Measurements from ENCODE around the gene GCNT3.

Gene GCNT3

GRCh38 chr15:59611276-59612260 lies at the start of gene GCNT3:
GCNT3 (plus strand) TSS chr15:59611783; CDS start chr15:59618239, 6,456 bp downstream.
- no peaks in the 10 kb centered on the region for H3K4me1 ChIP-seq (ENCODE audit: control insufficient read depth, insufficient read depth, low read length)
- no peak for TF ChIP-seq GLI2 (tag by site-specific recombination; IDR thresholded peaks at IDR 0.05; ENCODE audit: borderline replicate concordance, low read depth)
- TF ChIP-seq PRDM1 (tag by site-specific recombination; IDR thresholded peaks at IDR 0.05): 0 out of 2 replicates have a peak, but pooled peaks have one; percentile 19
- no peak for TF ChIP-seq OVOL3 (tag by site-specific recombination; IDR thresholded peaks at IDR 0.05)
- TF ChIP-seq WT1 (tag by site-specific recombination; IDR thresholded peaks at IDR 0.05): no peak
- no peak for TF ChIP-seq ZFP69B (tag by site-specific recombination; IDR thresholded peaks at IDR 0.05)
- TF ChIP-seq ZNF596 (tag by site-specific recombination; IDR thresholded peaks at IDR 0.05): no peak
- H3K4me3 ChIP-seq (ENCODE audit: low read depth, low read length): no peak within 1 kb of the TSS
- ChIA-PET CTCF (interaction anchor here (0.6 kb wide), 1 partner anchor 13 kb away, joined by 5 read pairs; no protein-coding TSS in a partner anchor), POLR2A (no interaction called here)
- no peak within 1 kb of the TSS for H3K27ac ChIP-seq (ENCODE audit: extremely low read depth, low read depth, low read length)
- H3K9me3 ChIP-seq (ENCODE audit: control insufficient read depth, insufficient read depth, low read depth, low read length): no peaks in the 10 kb centered on the region
- no peaks in the 10 kb centered on the region for H3K36me3 ChIP-seq (ENCODE audit: control insufficient read depth in 2 of 2, insufficient read depth in 1 of 2, low read length in 2 of 2)

GRCh38 chr15:59562448-59563186 lies 49.0 kb upstream of the GCNT3 start:
- no peaks in the 10 kb centered on the region for H3K36me3 ChIP-seq (ENCODE audit: control insufficient read depth in 2 of 2, insufficient read depth in 1 of 2, low read length in 2 of 2)
- CTCF ChIA-PET: no interaction called here
- no peak overlapping the region for H3K27ac ChIP-seq (ENCODE audit: extremely low read depth, low read depth, low read length)
- H3K9me3 ChIP-seq (ENCODE audit: control insufficient read depth, insufficient read depth, low read depth, low read length): no peaks in the 10 kb centered on the region
- TF ChIP-seq ZNF571 (tag by site-specific recombination; IDR thresholded peaks at IDR 0.05) (no peak), ZNF366 (tag by site-specific recombination; conservative IDR thresholded peaks at IDR 0.05) (no peak), PATZ1 (tag by site-specific recombination; IDR thresholded peaks at IDR 0.05) (no peak), PRDM10 (tag by site-specific recombination; IDR thresholded peaks at IDR 0.05) (no peak), ZNF585B (tag by site-specific recombination; IDR thresholded peaks at IDR 0.05) (no peak), SETDB1 (IDR thresholded peaks at IDR 0.05; ENCODE audit: insufficient read length, low read length) (no peak), ZNF560 (tag by site-specific recombination; IDR thresholded peaks at IDR 0.05; ENCODE audit: borderline replicate concordance) (no peak), ZNF670 (tag by site-specific recombination; IDR thresholded peaks at IDR 0.05; ENCODE audit: low read depth) (no peak), ZBTB7A (tag by site-specific recombination; IDR thresholded peaks at IDR 0.05; ENCODE audit: low read depth) (no peak), ZFP41 (tag by site-specific recombination; IDR thresholded peaks at IDR 0.05; ENCODE audit: borderline replicate concordance) (no peak), ZNF488 (tag by site-specific recombination; IDR thresholded peaks at IDR 0.05) (no peak), ZNF148 (tag by site-specific recombination; IDR thresholded peaks at IDR 0.05; ENCODE audit: borderline replicate concordance) (no peak), SCRT1 (tag by site-specific recombination; IDR thresholded peaks at IDR 0.05; ENCODE audit: borderline replicate concordance) (no peak)
- POLR2A ChIA-PET: no interaction called here
- H3K4me1 ChIP-seq (ENCODE audit: control insufficient read depth, insufficient read depth, low read length): no peaks in the 10 kb centered on the region
- no peak overlapping the region for H3K4me3 ChIP-seq (ENCODE audit: low read depth, low read length)

Data from HEK293 (cell line).